ENCODE measurements around the gene SRPK3. TPM values are rescaled to one million over a fixed set of nuclear protein-coding genes. Genes with fewer than 3 reads are reported as not detected.
"Not testable (repeated sequence)": the region's sequence is repeated elsewhere in the genome, so short reads cannot be mapped to it uniquely, and the experiment has no call there.

SRPK3 gene
- total RNA-seq, 6 donors from 2014 or later, result 0.20 to 0.44 (median 0.23) TPM; not detected in 2

DNA sequence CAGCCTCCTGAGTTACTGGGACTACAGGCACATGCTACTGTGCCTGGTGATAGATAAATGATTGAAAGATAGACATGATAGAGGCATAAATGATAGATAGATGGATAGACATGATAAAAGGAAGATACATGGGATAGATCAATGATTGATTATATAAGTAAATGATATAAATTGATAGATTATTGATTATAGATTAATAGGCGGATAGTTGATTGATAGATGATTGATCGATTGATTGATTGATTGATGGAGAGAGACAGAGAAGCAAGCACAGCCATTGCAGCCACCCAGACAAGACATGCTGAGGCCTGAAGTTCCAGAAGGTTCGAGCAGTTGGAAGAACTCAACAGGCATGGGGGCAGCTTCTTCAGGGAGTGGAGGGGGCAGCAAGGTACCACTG lies 34.5 kb upstream of the SRPK3 start:
- 80 to 92% methylated on average over 3 of the region's 3 CpGs for WGBS, 2 donors

DNA sequence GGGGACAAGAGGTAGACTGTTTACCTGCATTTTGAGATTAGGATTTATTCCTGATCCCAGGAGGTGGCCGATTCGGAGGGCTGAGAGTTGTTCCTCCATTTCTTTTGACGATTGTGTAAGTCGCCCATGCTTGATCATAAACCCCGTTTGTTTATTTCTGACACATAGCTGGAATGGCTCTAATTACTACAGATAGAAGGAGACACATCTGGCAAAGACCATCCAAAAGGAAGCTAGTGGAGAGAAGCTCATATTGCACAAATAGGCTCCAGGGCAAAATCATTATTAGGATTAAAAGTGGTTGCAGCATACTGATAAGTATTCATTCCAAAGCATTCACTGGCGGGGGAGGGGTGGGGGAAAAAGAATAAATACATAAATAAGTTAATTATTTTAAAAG lies 33.9 kb upstream of the SRPK3 start:
- H3K4me3 ChIP-seq; H3K36me3 ChIP-seq; H3K27ac ChIP-seq; DNase-seq; H3K9me3 ChIP-seq; H3K27me3 ChIP-seq; ATAC-seq (ENCODE audit: low FRiP score in 2 of 2): not testable (repeated sequence)
- H3K4me1 ChIP-seq, result peaks cover 0 to 12% (median 3%) of the 10 kb centered on the region in 4 donors
- WGBS, 2 donors, result 67 to 75% methylated on average over 6 of the region's 6 CpGs

More for the DNA sequence above, 34.5 kb upstream of the SRPK3 start:
- Histone ChIP-seq H3K36me3 (peaks cover 0 to 3% (median 0%) of the 10 kb centered on the region in 4 donors), H3K27me3 (no peaks in the 10 kb centered on the region), H3K27ac (no peak overlapping the region), H3K4me3 (no peak overlapping the region), H3K9me3 (no peaks in the 10 kb centered on the region), H3K4me1 (peaks cover 0 to 12% (median 3%) of the 10 kb centered on the region in 4 donors)
- DNase-seq (no peak), ATAC-seq (ENCODE audit: low FRiP score in 2 of 2) (no peak)
- TF ChIP-seq, protein P1, sequence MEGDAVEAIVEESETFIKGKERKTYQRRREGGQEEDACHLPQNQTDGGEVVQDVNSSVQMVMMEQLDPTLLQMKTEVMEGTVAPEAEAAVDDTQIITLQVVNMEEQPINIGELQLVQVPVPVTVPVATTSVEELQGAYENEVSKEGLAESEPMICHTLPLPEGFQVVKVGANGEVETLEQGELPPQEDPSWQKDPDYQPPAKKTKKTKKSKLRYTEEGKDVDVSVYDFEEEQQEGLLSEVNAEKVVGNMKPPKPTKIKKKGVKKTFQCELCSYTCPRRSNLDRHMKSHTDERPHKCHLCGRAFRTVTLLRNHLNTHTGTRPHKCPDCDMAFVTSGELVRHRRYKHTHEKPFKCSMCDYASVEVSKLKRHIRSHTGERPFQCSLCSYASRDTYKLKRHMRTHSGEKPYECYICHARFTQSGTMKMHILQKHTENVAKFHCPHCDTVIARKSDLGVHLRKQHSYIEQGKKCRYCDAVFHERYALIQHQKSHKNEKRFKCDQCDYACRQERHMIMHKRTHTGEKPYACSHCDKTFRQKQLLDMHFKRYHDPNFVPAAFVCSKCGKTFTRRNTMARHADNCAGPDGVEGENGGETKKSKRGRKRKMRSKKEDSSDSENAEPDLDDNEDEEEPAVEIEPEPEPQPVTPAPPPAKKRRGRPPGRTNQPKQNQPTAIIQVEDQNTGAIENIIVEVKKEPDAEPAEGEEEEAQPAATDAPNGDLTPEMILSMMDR (IDR thresholded peaks at IDR 0.05), result no peak
- TF ChIP-seq EP300 (IDR thresholded peaks at IDR 0.05) (no peak), POLR2A (IDR thresholded peaks at IDR 0.05) (no peak), POLR2AphosphoS5 (IDR thresholded peaks at IDR 0.05) (no peak)

DNA sequence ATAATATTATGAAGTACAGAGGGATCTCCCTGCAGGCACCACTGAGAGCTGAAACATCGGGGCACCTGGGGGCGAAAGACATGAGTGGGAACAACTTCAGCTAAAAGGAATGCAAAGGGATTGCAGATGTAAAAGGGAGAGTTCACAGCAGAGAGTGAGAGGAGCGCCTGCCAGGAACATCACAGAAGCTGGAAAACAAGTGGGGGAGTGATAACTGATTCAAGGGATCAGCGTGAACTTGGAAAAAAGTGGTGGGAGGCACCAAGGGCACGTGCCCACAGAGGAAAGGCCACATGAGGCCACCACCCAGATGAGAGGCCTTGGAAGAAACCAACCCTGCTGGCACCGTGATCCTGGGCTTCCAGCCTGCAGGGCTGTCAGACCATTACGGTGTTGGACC lies 31.8 kb upstream of the SRPK3 start:
- not testable (repeated sequence) for ATAC-seq (ENCODE audit: low FRiP score in 2 of 2); H3K27ac ChIP-seq; H3K4me1 ChIP-seq; DNase-seq; H3K27me3 ChIP-seq; H3K36me3 ChIP-seq; H3K9me3 ChIP-seq; H3K4me3 ChIP-seq
- WGBS, 2 donors, result 83 to 86% methylated on average over 7 of the region's 7 CpGs

DNA sequence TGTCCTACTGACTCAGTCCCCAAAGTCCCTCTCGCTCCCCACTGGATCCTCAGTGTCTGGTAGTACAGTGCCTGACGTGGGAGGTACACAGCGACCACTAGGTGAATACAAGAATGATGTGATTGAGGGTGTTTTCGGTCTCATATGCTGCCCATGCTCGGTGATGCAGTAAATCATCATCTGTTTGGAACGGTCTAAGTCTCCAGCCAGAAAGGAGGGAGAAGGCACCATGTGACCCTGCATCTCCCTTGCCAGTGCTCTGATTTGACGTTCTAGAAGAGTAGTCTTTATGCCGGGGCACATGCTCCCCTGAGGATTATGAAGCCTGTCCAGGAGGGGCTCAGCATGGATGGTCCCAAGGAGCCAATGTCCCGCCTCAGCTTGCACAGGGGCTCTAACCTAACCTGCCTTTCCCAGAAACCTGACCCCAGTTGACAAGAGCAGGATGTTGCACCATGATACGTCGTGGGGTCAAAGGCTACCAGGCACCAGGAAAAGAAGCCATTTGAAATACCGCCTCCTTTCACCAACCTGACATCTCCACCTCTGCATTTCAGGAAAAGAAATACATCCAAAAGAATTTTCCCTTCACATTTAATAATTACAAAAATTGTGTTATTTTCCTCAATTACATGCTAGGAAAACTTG lies 30.6 kb upstream of the SRPK3 start:
- TF ChIP-seq EP300 (IDR thresholded peaks at IDR 0.05), result no peak
- TF ChIP-seq, protein P1 (IDR thresholded peaks at IDR 0.05), result no peak
- H3K4me3 ChIP-seq, result no peak overlapping the region
- H3K27me3 ChIP-seq, result no peaks in the 10 kb centered on the region
- no peaks in the 10 kb centered on the region for H3K9me3 ChIP-seq
- ATAC-seq (ENCODE audit: low FRiP score in 2 of 2) (no peak), DNase-seq (no peak)
- no peaks in the 10 kb centered on the region for H3K36me3 ChIP-seq
- no peaks in the 10 kb centered on the region for H3K4me1 ChIP-seq
- no peak overlapping the region for H3K27ac ChIP-seq
- 67 to 76% methylated on average over 4 to 12 of the region's 12 CpGs for WGBS, 2 donors

DNA sequence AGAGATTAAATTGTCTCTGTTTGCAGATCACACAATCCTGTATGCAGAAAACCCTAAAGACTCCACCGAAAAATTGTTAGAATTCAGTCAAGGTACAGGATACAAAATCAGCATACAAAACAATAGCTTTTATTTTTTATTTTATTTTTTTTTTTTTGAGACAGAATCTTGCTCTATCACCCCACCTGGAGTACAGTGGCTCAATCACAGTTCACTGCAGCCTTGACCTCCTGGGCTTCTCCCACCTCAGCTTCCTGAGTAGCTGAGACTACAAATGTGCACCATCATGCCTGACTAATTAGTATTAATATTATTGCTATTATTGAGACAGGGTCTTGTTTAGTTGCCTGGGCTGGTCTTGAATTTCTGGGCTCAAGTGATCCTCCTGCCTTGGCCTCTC lies 25.7 kb upstream of the SRPK3 start:
- 85 to 95% methylated on average over 1 of the region's 1 CpG for WGBS, 2 donors
- no peak for ATAC-seq (ENCODE audit: low FRiP score in 2 of 2)
- no peak overlapping the region for H3K27ac ChIP-seq

More for the DNA sequence above, 25.7 kb upstream of the SRPK3 start:
- DNase-seq, result no peak
- no peaks in the 10 kb centered on the region for H3K36me3 ChIP-seq
- H3K4me3 ChIP-seq, result no peak overlapping the region
- TF ChIP-seq POLR2A (IDR thresholded peaks at IDR 0.05) (no peak), EP300 (IDR thresholded peaks at IDR 0.05) (no peak), POLR2AphosphoS5 (IDR thresholded peaks at IDR 0.05) (no peak)
- TF ChIP-seq, protein P1 (IDR thresholded peaks at IDR 0.05), result no peak
- peaks cover 0 to 6% (median 0%) of the 10 kb centered on the region in 4 donors for H3K9me3 ChIP-seq
- no peaks in the 10 kb centered on the region for H3K27me3 ChIP-seq
- no peaks in the 10 kb centered on the region for H3K4me1 ChIP-seq

All from upper lobe of left lung (tissue), 6 donors.